UCSD-AML1 (cell line): ENCODE results near the gene EPHA6.
"Not testable (repeated sequence)": the region's sequence is repeated elsewhere in the genome, so short reads cannot be mapped to it uniquely, and the experiment has no call there.

ENCODE experiments used
- DNase-seq: peaks from one replicate; lab custom pipeline; 2025; ENCODE audit not compliant: unreplicated experiment; lab: John Stamatoyannopoulos, UW

The EPHA6 gene

GRCh38 chr3:97265237-97266005, 451.0 kb downstream of the EPHA6 start:
- DNase-seq, result no peak

GRCh38 chr3:97269202-97269601, 454.8 kb downstream of the EPHA6 start:
- DNase-seq, result no peak

DNA sequence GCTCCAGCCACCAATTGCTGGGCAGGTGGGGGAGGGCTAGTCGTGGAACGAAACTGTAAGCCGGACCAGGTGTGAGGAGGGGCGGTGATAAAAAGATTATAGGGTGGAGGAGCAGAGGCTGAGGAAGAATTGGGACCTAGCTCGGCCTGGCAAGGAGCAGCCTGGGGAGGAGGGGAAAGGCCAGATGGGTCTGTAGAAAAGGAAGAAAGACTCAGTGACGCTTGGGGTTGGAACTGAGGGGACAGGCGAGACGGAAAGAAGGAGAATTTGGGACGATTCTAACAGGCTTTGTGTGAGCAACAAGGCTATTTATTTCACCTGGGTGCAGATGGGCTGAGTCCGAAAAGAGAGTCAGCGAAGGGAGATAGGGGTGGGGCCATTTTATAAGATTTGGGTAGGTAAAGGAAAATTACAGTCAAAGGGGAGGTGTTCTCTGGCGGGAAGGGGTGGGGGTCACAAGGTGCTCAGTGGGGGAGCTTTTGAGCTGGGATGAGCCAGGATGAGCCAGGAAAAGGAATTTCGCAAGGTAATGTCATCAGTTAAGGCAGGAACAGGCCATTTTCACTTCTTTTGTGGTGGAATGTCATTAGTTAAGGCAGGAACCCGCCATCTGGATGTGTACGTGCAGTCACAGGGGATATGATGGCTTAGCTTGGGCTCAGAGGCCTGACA, 462.6 kb downstream of the EPHA6 start:
- not testable (repeated sequence) for DNase-seq

DNA sequence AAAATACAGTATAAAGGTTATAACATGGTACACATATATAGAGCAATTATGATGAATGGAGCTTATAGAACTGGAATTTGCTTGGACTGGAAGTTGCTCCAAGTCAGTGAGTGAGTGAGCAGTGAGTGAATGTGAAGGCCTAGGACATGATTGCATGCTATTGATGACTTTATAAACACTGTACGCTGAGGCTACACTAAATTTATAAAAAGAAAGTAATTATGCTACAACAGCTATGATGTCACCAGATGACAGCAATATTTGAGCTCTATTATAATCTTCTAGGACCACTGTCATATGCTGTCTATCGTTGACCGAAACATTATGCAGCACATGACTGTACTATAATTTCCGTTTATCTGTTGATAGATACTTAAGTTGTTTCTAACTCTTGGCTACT, 463.3 kb downstream of the EPHA6 start:
- DNase-seq, result no peak

DNA sequence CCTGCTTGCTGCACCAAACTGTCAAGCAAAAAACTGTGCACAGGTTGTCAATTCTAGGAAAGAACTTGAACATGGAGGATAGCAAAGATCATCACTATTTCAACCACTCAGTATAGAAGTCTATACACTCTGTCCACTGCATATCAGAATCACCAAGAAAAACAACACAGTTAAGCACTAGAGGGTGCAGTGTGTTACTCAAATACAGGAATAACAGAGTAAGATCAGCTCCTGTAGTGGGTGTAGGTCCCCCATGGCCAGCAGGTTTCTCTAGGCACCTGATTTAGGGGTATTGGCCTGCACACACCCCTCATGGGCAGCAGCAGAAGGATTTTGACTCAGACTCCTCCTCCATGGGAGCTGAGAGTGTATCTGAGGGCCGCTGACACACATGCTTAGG, 464.1 kb downstream of the EPHA6 start:
- DNase-seq, result no peak

DNA sequence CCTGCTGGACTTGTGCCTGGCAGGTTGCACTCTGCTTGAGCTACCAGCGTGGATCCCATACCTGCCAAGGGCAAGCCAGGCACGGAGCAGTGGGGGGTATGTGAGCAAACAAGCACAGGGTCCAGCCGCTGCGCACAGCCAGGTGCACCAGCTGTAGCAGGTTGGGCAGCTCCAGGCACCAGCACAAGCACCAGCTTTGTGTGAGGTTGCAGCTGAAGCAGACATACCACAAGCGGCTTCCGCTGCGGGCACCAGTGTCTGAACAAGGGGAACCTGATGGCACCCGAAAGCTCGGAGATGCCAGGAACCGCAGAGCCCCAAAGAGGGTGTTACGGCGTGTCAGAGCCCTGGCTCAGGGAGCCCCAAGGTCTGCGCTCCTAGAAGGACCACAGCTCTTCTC, 477.5 kb downstream of the EPHA6 start:
- no peak for DNase-seq

- DNase-seq, result no peak
Observed at GRCh38 chr3:97293596-97294131, 479.3 kb downstream of the EPHA6 start.

DNA sequence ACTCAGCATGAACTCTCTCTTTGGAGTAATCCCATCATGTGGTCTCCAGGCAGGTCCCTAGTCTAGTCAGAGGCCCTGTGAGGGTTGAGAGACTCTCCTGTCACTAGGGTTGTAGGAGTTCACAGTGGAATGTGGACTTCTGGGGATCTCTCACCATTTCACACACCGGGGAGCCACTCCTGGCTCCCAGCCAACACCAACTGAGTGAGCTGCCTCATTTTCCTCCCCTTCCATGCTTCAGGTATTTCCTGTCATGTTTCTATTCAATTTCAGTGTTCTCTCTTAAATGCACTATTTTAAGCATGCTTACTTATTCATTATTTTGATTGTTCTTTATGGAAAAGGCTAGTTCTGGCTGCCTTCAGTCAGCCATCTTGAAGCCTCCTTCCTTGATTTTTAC, 482.6 kb downstream of the EPHA6 start:
- no peak for DNase-seq

DNA sequence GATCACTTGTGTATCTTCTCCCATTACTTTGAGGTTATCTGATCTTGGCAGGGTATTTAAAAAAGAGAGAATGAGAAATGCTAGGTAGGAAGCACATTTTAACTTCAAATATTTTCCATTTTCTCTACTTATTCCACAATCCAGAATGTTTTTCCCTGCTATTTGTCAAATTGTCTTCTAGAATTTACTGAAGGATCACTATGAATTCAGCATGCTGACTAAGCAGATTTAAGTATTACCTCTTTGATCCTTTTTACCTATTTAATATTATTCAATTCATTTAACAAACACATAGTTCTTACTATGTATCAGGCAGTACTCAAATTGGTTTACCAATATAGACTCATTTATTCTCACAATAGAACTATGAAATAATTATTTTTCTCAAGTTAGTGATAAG, 486.7 kb downstream of the EPHA6 start:
- DNase-seq, result no peak

- no peak for DNase-seq
Observed at GRCh38 chr3:97306226-97306625, 491.8 kb downstream of the EPHA6 start.

- DNase-seq, result no peak
Observed at GRCh38 chr3:97338375-97338774, 524.0 kb downstream of the EPHA6 start.

- no peak for DNase-seq
Observed at GRCh38 chr3:97340940-97341339, 526.5 kb downstream of the EPHA6 start.

DNA sequence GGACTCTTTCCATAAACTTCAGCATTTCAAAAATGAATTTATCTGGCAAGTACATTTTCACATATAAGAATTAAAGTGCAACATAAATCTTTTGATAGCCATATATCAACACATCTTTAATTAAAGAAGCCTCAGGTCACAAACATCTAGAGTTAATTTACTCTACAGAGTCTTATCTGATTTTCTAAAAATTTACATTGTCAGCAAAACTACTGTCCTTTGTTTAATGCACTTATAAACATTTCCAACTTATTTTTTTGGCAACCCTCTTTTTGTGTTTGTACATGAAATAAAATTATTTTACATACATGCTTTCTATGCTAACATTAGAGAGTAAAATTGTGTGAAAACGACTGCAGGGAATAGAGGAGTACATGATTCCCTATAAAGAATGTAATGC, 533.4 kb downstream of the EPHA6 start:
- no peak for DNase-seq

GRCh38 chr3:97350971-97351370, 536.6 kb downstream of the EPHA6 start:
- no peak for DNase-seq

GRCh38 chr3:97353176-97353575, 538.8 kb downstream of the EPHA6 start:
- DNase-seq, result no peak

DNA sequence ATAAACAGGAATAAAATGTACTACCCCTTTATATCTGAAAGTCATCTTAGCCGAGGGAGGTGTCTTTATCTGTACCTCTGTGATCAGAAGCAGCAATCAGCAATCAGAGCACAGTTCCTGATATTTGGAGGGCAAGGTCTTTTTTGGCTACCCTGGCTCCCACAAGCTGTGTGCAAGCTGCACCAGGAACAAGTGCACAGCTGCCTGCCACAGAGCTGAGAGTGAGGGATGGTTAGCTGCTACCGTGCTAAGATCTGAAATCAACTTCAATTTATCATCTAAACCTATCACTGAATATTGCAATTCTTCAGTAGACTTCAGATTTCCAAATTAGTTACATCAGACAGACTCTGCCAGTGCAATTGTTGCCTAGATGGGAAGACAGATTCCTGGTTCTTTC, 545.6 kb downstream of the EPHA6 start:
- DNase-seq, result no peak

DNA sequence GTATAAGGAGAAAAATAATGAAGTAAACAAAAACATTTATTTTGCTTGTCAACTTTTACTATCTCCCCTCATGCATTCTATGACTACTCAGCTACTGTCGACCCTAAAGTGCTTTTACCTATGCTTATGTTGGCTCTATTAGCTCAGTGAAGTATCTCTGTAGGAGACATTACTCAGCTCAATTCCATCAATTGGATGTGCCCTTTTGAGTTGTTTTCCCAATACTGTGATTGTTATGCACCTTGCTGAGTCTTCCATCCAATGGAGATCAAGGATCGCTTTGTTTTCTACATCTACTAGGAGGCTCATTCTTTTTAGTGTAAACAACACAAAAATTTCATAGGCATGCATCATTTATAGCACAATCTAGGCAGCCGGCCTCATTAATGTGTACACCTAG, 546.4 kb downstream of the EPHA6 start:
- no peak for DNase-seq

- DNase-seq, result no peak
Observed at GRCh38 chr3:97384583-97384982, 570.2 kb downstream of the EPHA6 start.

GRCh38 chr3:97388774-97389173, 574.4 kb downstream of the EPHA6 start:
- no peak for DNase-seq

DNA sequence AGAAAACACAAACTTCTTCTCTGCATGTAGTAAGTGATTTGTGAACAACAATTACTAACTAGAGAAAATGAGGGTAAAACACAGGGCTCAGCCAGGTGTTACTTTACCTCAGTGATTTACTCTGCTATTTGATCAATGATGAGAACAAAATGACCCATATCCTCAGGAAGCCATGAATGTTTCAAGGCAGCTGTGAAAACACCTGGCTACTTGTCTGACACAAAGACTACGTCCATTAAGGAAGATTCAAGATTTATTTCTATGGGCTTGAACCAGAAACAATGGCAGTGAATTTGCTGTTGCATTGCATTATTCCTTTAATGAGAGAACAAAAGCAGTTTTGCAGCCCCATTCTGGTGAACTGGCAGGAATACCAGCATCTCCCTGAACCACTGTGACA, 575.5 kb downstream of the EPHA6 start:
- no peak for DNase-seq

- DNase-seq, result no peak
Observed at GRCh38 chr3:97391167-97391566, 576.8 kb downstream of the EPHA6 start.

GRCh38 chr3:97409612-97410011, 595.2 kb downstream of the EPHA6 start:
- no peak for DNase-seq
